Measurements from ENCODE around the gene MS4A1. TPM values are rescaled to one million over a fixed set of nuclear protein-coding genes. Genes with fewer than 3 reads are reported as not detected.
"Not testable (repeated sequence)": the region's sequence is repeated elsewhere in the genome, so short reads cannot be mapped to it uniquely, and the experiment has no call there.

The MS4A1 gene
- total RNA-seq (2014; rRNA removed; shearing (Covaris generic)): not detected in 2 replicates

DNA sequence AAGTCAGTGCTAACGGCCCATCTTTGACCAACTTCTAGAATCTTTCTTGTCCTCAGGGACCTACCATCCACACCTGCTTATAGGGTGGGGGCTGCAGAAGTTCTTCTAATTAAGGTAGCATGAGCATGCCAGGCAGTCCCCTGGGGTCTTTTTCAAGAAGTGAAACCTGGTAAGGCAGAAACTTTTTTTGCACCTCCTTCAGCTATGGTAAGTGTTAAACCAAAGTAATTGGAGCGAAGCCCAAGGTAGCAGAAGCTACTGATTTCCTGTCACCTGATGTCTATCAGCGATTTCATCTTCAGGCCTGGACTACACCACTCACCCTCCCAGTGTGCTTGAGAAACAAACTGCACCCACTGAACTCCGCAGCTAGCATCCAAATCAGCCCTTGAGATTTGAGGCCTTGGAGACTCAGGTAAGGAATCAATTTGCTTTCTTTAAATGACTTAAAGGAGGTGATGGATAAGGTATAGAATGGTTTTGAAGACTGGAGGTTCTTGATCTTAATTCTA lies at the start of gene MS4A1:
MS4A1 (plus strand) TSS at position 317 of the 512 bp plus-strand sequence. CDS start 6,528 bp downstream, outside the sequence.
- no peak for DNase-seq (ENCODE audit: low read depth)

DNA sequence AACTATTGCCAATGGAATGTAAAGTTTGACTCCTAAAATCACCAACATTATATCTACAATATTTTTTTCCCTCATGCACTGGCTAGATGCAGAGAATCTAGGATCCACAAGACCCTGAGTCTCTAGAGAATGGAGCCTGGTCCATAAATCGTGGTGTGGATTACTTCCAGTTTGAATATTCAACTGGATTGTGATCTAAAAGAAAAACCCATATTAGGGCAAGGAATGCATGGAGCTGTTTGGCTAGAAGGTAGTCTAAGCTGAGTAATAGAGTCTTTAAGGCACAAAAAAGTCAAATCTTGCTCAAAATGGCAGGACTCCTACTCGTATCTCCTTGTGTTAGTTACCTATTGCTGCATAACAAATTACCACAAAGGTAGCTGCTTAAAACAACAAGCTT lies 35.6 kb upstream of the MS4A1 start:
- no peak for DNase-seq (ENCODE audit: low read depth)

DNA sequence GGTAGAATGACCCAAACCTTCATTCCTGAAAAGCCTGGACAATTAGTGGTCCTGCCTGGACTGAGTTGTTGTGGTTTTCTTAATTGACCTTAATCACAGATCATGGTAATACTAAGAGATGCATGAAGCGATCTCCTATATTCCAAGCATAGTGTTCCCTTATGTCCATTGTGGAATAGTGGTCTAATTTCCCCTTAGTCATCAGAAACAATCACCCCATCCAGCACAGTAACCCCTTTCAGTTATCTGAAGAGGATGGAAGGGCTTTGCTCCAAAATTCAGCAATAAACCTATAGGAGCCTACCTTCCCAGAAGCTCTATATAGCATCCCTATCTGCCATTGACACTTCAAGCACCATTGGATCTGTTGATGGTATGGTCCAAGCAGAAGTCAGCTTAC lies 33.0 kb upstream of the MS4A1 start:
- DNase-seq (ENCODE audit: low read depth): no peak

DNA sequence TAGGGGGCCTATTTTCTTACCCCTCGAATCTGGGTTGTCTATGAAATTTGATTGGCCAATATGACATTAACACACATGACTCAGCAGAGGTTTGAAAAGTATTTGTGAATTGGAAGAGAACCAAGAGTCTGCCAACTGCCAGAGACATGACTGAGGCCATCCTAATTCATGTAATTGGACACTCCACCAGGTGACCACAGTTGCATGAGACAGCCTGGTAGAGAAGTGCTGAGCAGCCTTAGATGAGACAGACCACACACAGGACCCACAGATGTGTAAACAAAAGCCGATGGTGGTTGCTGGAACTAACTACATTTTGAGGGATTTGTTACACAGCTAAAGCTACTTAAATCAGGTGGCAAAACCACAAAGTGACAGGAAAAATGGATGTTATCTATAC lies 27.1 kb upstream of the MS4A1 start:
- no peak for DNase-seq (ENCODE audit: low read depth)

DNA sequence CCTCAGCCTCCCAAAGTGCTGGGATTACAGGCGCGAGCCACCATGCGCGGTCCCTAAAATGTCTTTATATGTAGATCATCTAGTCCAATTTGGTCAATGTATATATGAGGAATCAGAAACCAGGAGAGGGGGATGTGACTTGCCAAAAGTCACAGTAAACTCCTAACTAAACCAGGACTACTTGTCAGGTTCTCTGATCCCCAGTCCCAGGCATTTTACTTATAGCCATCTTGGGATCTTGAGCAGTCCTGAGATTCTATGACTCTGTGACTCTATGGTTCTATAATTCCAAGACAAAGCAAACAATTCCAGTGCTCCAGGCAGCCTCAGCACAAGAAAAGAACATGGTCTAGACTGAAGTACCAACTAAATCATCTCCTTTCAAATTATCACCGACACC lies 26.4 kb upstream of the MS4A1 start, which contains the start of gene MS4A5:
MS4A5 (plus strand) TSS at position 301 of the 400 bp plus-strand sequence. CDS start 103 bp downstream, outside the sequence.
- no peak for DNase-seq (ENCODE audit: low read depth)

DNA sequence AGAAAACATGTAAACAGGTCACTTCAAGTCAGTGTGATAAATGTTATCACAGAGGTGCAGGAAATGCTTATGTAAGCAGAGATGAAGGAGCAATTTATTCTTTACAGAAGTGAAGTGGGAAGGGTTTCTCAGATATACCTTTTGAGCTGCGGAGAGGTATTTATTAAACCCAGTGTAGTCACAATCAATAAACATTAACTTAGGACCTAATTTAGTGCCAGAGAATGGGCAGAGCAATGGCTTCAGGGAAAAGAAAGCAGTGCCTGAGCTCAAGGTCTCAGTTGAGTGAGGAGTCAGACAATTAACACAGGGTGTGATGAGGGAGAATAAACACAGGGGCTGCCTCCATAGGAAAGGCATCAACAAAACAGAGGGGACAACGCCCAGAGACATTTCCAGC lies 24.4 kb upstream of the MS4A1 start:
- DNase-seq (ENCODE audit: low read depth): no peak

DNA sequence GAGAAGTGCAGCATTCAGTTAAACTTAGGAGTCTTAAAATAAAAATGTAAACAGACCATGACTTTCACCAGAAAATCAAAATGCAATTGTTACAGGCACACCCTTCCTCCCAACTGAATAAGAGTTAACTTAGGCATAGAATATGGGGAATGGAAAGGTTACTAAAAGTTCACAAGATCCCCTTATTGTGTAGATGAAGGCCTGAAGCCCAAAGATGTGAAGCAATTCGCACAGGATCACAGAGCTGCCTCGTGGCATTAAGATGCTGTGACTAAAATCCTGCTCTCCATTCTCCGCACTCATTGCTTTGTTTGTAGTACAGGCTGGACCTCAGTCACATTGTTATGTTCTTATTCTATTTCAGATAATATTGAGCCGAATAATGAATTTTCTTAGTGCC lies 22.2 kb upstream of the MS4A1 start:
- DNase-seq (ENCODE audit: low read depth): no peak

DNA sequence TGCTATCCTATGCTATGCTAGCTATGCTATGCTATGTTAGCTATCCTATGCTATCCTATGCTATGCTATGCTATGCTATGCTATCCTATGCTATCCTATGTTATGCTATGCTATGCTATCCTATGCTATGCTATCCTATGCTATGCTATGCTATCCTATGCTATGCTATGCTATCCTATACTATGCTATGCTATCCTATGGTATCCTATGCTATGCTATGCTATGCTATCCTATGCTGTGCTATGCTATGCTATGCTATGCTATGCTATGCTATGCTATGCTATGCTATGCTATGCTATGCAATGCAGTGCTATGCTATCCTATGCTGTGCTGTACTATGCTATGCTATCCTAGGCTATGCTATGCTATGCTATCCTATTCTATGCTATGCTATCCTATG lies 8.6 kb upstream of the MS4A1 start:
- no peak for DNase-seq (ENCODE audit: low read depth)

DNA sequence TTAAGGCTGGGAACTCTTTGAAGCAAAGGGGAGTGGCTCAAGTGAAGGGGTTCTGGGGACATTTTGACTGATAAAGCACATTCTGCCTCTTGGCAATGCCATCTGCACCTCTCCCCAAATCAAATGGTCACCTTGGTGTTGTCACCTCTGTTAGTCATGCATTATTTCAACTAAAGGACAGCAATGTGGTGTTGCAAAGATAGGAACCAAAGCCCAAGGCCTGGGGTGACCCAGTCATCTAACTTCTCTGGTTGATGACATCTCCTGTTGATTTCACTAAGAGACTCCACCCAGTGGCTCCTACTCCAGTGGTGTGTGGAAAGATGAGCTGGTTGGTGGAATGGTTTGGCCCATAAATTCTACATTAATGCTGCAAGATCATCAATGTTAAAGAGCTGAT lies 7.8 kb upstream of the MS4A1 start:
- no peak for DNase-seq (ENCODE audit: low read depth)

DNA sequence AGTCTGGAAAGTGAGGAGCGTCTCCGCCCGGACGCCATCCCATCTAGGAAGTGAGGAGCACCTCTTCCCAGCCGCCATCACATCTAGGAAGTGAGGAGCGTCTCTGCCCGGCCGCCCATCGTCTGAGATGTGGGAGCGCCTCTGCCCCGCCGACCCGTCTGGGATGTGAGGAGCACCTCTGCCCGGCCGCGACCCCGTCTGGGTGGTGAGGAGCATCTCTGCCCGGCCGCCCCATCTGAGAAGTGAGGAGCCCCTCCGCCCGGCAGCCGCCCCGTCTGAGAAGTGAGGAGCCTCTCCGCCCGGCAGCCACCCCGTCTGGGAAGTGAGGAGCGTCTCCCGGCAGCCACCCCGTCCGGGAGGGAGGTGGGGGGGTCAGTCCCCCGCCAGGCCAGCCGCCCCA lies 4.5 kb upstream of the MS4A1 start:
- DNase-seq (ENCODE audit: low read depth): not testable (repeated sequence)

DNA sequence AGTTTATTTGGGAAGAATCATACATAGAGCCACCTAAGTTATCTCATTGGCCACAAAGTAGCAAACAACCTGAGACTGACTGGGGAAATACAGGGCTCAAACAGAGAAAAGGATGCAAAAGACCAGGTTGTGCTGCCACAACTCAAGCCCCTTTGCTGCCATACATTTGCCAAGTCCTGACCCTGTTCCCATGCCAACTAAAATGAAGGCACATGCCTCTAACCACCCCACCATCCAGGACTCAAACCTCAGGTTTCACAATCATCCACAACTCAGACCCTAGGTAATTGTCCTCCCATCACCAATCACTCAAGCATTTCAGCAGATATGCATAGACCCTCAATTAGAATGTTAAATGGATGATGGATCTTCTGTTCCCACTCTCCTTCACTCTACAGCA lies 1.4 kb upstream of the MS4A1 start:
- DNase-seq (ENCODE audit: low read depth): no peak

DNA sequence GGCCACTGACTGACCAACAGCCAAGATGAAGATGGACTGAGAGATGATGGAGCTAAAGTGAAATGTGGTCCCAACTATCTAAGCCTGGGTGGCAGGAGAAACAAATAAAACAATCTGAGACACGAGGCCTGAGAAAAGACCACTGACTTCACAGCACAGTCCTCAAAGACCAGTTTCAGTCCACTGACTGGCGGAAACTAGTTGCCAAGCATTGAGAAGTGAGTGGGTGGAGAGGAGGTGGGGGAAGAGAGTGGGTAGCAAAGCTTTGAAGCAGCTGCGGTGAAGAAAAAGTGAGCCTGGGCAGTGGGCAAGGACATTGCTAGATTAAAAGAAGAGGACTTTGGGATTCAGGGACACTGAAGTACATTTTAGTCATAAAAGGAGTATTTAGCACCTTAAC lies 1.9 kb downstream of the MS4A1 start:
- no peak for DNase-seq (ENCODE audit: low read depth)

DNA sequence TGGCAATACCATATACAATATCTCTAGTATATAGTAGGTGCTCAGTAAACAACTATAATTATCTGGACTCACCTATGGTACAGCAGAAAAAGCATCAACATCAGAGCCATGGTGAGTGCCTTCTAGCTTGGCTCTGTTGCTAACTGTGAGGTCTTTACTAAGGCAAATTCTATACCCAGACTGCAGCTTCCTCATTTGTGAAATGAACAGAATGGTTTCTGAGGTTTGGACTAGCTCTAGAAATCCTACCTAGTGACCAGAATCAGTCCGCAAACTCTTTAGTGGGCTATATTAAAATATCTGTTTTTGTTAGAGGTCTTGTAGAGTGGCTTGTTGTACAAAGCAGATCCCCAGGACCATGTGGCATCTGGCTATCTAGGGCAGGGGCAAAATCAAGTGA lies 3.7 kb downstream of the MS4A1 start:
- no peak for DNase-seq (ENCODE audit: low read depth)

DNA sequence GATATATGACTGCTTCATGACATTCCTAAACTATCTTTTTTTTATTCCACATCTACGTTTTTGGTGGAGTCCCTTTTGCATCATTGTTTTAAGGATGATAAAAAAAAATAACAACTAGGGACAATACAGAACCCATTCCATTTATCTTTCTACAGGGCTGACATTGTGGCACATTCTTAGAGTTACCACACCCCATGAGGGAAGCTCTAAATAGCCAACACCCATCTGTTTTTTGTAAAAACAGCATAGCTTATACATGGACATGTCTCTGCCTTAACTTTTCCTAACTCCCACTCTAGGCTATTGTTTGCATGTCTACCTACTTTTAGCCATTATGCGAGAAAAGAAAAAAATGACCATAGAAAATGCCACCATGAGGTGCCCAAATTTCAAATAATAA lies 13.2 kb downstream of the MS4A1 start:
- DNase-seq (ENCODE audit: low read depth): no peak

DNA sequence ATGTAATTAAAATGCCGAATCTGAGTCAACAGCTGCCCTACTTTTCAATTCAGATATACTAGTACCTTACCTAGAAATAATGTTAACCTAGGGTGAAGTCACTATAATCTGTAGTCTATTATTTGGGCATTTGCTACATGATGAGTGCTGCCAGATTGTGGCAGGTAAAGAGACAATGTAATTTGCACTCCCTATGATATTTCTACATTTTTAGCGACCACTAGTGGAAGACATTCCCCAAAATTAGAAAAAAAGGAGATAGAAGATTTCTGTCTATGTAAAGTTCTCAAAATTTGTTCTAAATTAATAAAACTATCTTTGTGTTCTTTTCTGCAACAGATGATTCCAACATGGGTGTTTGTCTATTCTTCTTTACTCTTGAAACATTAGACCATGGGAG lies 14.1 kb downstream of the MS4A1 start:
- no peak for DNase-seq (ENCODE audit: low read depth)

DNA sequence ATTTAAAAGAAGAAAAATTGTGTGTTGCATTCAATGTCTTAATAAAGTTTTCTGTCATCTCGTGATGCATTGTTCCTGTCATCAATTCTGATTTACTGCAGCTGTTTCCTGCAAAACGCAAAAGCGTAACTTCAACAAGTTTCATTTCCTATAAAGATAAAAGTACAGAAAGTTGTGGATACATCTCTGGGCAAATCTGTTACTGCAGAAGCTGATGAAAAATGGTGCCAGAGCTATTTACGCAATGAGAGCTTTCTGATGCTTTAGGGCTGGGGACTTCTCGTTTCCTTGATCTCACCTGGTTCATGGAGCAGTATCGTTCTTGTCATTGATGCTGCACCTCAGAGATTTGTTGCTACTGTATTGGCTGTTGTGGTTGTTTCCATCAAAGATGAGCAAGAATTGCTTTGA lies 21.4 kb downstream of the MS4A1 start:
- no peak for DNase-seq (ENCODE audit: low read depth)

DNA sequence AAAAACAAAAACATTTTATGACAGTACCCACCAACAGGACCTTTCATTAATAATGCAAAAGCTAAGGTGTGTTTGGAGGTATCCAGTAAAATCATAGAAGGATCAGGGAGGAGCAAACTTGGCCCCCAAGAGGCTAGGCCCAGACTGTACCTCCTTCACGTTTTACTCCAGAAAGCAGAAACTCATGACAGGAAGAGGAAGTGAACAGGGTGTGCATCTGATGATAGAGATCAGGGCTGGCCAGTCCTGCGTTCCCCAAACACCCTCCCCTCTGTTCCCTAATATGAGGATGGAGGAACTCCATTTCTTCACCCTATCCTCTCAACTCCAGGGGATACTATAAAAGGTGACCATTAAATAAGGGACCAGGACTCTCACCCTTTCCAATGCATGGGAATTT lies 26.7 kb downstream of the MS4A1 start:
- DNase-seq (ENCODE audit: low read depth): no peak

DNA sequence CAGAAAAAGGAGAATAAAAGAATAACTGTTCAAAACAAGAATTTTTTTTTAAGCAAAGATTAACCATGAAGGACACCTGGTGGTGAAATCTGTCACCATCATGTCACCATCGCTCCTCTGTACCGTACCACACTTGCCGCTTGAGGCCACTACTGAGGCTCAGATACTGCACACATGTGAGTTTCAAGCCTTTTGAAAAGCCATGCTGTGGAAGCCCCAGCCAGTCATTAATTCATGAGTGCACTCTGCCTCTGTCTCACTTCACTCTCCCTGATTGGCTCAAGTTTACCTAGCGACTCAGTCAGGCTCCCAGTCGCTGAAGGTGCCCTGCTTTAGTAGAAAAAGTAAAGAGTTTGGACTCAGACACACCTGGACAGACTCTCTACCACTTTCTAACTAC lies 30.3 kb downstream of the MS4A1 start:
- no peak for DNase-seq (ENCODE audit: low read depth)

DNA sequence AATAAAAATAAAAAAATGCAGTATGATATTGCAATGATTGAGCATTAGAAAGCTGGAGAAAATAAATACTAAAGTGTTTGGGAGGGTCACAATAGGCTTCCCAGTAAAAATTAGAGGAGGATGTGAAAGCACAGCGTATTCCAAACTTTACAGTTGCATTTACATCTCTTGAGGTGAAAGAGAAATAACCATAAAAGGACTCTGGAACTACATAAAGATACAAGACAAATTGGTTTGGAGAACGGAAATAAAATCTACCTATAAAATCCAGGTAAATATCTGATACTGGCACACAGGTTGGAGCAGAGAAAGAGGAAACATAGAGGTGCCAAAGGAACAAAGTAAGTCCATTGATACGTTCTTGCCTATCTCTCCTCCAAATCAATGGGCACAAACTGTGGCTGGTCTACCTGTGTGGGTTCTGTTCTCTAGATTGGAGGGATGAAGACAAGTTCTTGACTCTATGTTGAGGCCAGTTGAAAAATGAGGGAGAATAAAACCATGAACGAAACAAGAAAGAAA lies 36.9 kb downstream of the MS4A1 start, which contains the start of gene MS4A12:
MS4A12 (plus strand) TSS at position 291 of the 522 bp plus-strand sequence. CDS start 4,541 bp downstream, outside the sequence.
- DNase-seq (ENCODE audit: low read depth): no peak

DNA sequence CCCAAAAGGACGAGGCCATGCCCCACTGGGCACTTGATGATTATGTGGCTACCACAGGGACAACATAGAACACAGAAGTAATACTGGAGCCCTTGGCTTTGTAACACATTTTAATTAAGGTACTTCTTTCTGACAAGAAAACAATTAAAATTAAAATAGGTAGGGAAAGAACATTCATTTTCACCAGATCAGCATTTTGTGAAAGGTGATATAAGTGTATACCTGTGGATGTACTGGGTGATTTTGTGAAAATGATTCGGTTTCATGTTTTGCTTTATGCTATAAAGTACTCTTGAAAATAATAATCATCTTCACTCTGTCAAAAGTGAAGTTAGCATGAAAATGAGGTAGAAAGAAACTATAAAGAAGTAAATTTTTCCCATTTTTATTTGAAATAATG lies 37.8 kb downstream of the MS4A1 start:
- DNase-seq (ENCODE audit: low read depth): no peak

DNA sequence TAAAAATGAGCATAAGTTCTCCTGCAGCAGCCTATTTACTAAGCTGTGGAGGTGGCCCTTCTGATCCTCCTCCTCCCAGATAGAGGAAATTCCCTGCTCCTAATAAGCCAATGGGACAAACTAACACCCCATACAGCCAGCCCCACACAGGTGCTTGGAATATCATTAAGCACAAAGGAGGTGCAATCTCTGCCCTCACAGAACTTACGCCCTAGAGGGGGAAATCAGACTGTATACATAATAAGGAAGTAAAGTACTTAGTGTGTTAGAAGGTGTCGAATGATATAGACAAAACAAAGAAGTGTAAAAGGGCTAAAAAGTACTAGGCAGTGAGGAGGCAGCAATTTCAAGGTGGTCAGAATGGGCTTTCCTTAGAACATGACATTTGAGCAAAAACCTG lies 42.8 kb downstream of the MS4A1 start:
- DNase-seq (ENCODE audit: low read depth): no peak

DNA sequence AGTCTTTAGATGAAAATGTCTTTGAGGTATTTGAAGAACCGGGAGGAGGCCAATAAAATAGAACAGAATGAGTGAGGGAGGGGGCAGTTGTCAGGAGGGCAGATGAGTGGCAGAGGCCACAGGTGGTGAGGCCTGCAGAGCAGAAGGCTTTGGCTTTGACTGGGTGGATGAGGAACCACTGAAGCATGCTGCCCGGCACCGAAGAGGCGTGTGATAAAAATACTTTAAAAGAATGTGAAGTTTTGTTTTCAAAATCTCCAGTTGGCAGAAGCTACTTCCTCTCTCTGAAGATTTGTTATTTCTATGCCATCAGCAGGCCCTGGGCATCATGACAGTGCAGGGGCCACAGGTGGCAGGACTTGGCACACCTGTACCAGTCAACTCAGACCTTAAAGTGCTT lies 43.2 kb downstream of the MS4A1 start:
- DNase-seq (ENCODE audit: low read depth): no peak

DNA sequence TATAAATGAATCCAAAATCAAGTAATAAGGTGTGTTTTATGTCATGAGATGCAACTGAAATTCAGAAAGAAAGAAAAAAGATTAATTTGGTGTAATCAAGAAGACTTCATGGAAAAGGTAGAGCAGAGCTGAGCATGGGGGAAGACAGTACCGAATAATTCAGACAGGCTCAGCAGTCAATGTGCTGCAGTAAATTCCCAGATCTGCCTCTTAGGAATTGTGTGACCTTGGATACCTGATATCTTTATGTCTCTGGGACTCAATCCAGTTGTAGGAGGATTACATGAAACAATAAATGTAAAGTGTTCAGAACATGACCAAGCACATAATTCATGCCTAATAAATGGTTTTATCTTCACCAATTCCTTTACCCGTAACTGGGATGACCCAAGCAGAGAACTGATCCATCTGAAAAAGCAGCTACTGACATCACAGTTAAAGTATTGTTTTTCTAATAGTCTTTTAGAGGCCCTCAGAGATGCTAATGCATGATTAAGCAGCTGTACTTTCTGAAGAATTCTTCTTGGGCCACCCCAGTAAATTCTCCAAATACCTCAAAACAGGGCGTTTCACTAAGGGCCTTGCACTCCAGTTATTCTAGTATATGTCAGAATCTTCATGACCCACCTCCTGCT lies 44.7 kb downstream of the MS4A1 start:
- no peak for DNase-seq (ENCODE audit: low read depth)
